HEK293T (cell line): ENCODE measurements around the gene PCSK2.

Experiments
- ARNT ChIP-seq: fragments of 450-650 bp; IDR thresholded peaks from 2 replicates; pipeline ENCODE4 v1.6.1; 2017; ENCODE audit warnings: mild to moderate bottlenecking
- FOXK2 ChIP-seq: fragments of 450-650 bp; IDR thresholded peaks from 2 replicates; pipeline ENCODE4 v1.6.1; 2016; ENCODE audit warnings: mild to moderate bottlenecking

DNA sequence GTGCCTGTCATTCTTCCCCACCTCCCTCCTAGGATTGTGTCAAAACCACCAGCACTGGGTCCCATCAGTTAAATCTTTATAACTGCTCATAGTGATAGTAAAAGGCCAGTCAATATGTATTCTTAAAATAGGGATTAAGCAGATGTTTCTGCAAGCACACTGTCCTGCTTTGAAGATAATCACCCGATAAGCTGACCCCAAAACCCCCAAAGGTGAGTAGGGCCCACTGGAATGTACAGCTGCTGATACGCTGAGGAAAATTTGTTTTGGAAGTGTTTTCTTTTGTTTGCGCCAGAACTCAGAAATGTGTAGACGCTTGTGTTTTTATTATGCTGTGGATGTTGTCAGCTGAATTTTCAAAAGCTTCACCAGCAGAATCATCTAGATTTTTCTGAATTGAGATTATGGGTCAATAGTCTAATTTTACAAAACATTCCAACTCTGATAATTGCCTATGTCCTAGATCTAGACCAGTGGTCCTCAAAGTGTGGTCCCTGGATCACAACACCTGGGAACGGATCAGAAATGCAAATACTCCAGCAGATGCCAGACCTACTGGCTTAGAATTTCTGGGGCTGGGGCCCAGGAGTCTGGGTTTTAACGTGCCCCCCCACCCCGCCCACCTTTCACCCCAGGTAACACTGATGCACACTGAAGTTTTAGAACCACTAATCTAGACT, 292.9 kb downstream of the PCSK2 start:
- TF ChIP-seq ARNT (no peak), FOXK2 (no peak)
